K562 (cell line): Measurements from ENCODE around the gene ALDH1A3. TPM values are rescaled to one million over a fixed set of nuclear protein-coding genes. Genes with fewer than 3 reads are reported as not detected.

ENCODE experiments used
- ATAC-seq: fragments of 200-7000 bp; cut with Tn5 transposase; 3 replicates; pipeline ENCODE4 v1.9.1; 2020; ENCODE audit warnings: moderate library complexity
- BruUV-seq: library from RNA; stranded (reverse); fragments of 400-500 nt; replicated peaks from 2 replicates; lab custom pipeline; 2021; lab: Mats Ljungman, UMichigan
- CTCF ChIA-PET: fragments of 300-600 bp; formaldehyde crosslinking; extraction: SDS; loops from one replicate; lab custom pipeline; 2021; ENCODE audit warnings: low intra/inter-chr PET ratio; lab: Yijun Ruan, JAX
- POLR2A ChIA-PET: fragments of 300-600, 350-650 bp; sonication (Branson Sonifier 250); formaldehyde crosslinking; extraction: SDS; loops from one replicate; lab custom pipeline; 2021; ENCODE audit warnings: antibody characterized with exemption, inconsistent platforms; lab: Yijun Ruan, JAX
- DNase-seq, 4 experiments: peaks; one replicate each; pipeline versions ENCODE4 v3.0.0 to v3.0.0-alpha.2; 2011 to 2018; ENCODE audit warnings: low spot score in 3 of 4, mixed read lengths in 3 of 4; ENCODE audit errors: extremely low read depth in 1 of 4
- FAIRE-seq: peaks from 2 replicates; lab custom pipeline; 2011; peaks lifted over from hg19 to GRCh38; lab: Jason Lieb, UNC
- H2AFZ ChIP-seq: 2 replicates; pipeline ENCODE4 v1.6.0; 2011; ENCODE audit warnings: low read depth, low read length, control low read depth, inconsistent platforms
- H3K27ac ChIP-seq: fragments of 200-600 bp; 3 replicates; pipeline ENCODE4 v1.8.0; 2011; ENCODE audit warnings: low read depth, mild to moderate bottlenecking, control low read depth, inconsistent platforms, low read length, moderate library complexity, mixed read lengths; ENCODE audit errors: extremely low read depth
- H3K27me3 ChIP-seq, 2 experiments: fragments of 300-600 bp in 1 of 2; 2 replicates in 1 of 2; 3 replicates in 1 of 2; pipeline versions ENCODE4 v1.6.0 to v1.8.0; 2011; ENCODE audit warnings: inconsistent platforms in 2 of 2, low read length in 2 of 2, mild to moderate bottlenecking in 1 of 2, mixed read lengths in 1 of 2, moderate library complexity in 1 of 2; ENCODE audit not compliant: control insufficient read depth in 2 of 2, insufficient read depth in 2 of 2
- H3K36me3 ChIP-seq: fragments of 300-600 bp; 3 replicates; pipeline ENCODE4 v1.8.0; 2011; ENCODE audit warnings: mild to moderate bottlenecking, low read length, inconsistent platforms; ENCODE audit not compliant: control insufficient read depth, insufficient read depth
- H3K4me1 ChIP-seq, 2 experiments: fragments of 200-600 bp in 1 of 2; replicated peaks in 1 of 2; 2 replicates in 1 of 2; 3 replicates in 1 of 2; pipeline versions ENCODE4 v1.5.1 to v1.8.0; 2011; ENCODE audit warnings: inconsistent platforms in 2 of 2, low read length in 2 of 2, mild to moderate bottlenecking in 1 of 2, mixed read lengths in 1 of 2, moderate library complexity in 1 of 2; ENCODE audit not compliant: control insufficient read depth in 2 of 2, insufficient read depth in 2 of 2
- H3K4me2 ChIP-seq: 2 replicates; pipeline ENCODE4 v1.6.1; 2011; ENCODE audit warnings: low read length, control low read depth, inconsistent platforms, mixed read lengths; ENCODE audit not compliant: insufficient read depth
- H3K4me3 ChIP-seq: fragments of 200-600 bp; sonication (generic), shearing (Covaris generic); 2 replicates; pipeline ENCODE4 v1.5.1; 2016; ENCODE audit warnings: control low read depth, inconsistent platforms
- H3K79me2 ChIP-seq: fragments of 200-600 bp; 3 replicates; pipeline ENCODE4 v1.8.0; 2011; ENCODE audit warnings: low read length, inconsistent platforms; ENCODE audit not compliant: control insufficient read depth, insufficient read depth
- H3K9ac ChIP-seq, 2 experiments: 2 replicates each; pipeline versions ENCODE4 v1.6.0 to v1.6.1; 2011; ENCODE audit warnings: low read depth in 2 of 2, low read length in 2 of 2, control low read depth in 1 of 2, inconsistent platforms in 1 of 2, mild to moderate bottlenecking in 1 of 2, mixed read lengths in 1 of 2; ENCODE audit not compliant: insufficient read depth in 1 of 2
- H3K9me1 ChIP-seq: one replicate; pipeline ENCODE4 v1.6.0; 2011; ENCODE audit warnings: inconsistent platforms, mild to moderate bottlenecking, low read length, moderate library complexity; ENCODE audit not compliant: control insufficient read depth, insufficient read depth
- H3K9me3 ChIP-seq: replicated peaks from 2 replicates; pipeline ENCODE4 v1.5.1; 2011; ENCODE audit warnings: low read depth, low read length, inconsistent platforms; ENCODE audit not compliant: control insufficient read depth, insufficient read depth
- H4K20me1 ChIP-seq: replicated peaks from 2 replicates; pipeline ENCODE4 v1.6.1; 2011; ENCODE audit warnings: low read length, inconsistent platforms, mixed read lengths; ENCODE audit not compliant: control insufficient read depth, insufficient read depth
- BCOR ChIP-seq: fragments of 450-650 bp; IDR thresholded peaks from 2 replicates; pipeline ENCODE4 v1.6.1; 2016
- BRF2 ChIP-seq: IDR thresholded peaks from 3 replicates; pipeline ENCODE4 v1.6.1; 2011; ENCODE audit warnings: borderline replicate concordance, mild to moderate bottlenecking; ENCODE audit not compliant: insufficient read length, insufficient read depth
- CLOCK ChIP-seq: fragments of 250-450 bp; sonication (Bioruptor Pico); IDR thresholded peaks from 2 replicates; pipeline ENCODE4 v1.4.0; 2020; ENCODE audit warnings: mild to moderate bottlenecking, moderate library complexity, borderline replicate concordance
- COPS2 ChIP-seq: fragments of 450-650 bp; conservative IDR thresholded peaks from 2 replicates; pipeline ENCODE4 v1.6.1; 2016; ENCODE audit warnings: mild to moderate bottlenecking, moderate library complexity
- E2F4 ChIP-seq: sonication (generic); formaldehyde crosslinking; IDR thresholded peaks from 2 replicates; pipeline ENCODE4 v1.8.0; 2022; ENCODE audit warnings: mild to moderate bottlenecking, low read depth, missing genetic modification reagents
- EP400 ChIP-seq: fragments of 450-650 bp; IDR thresholded peaks from 2 replicates; pipeline ENCODE4 v1.6.1; 2017; ENCODE audit warnings: antibody characterized with exemption, mild to moderate bottlenecking, moderate library complexity
- MBD1 ChIP-seq: fragments of 250-450 bp; sonication (Bioruptor Pico); IDR thresholded peaks from 2 replicates; pipeline ENCODE4 v1.8.0; 2022; ENCODE audit warnings: inconsistent platforms
- MCM7 ChIP-seq, 2 experiments: fragments of 450-650 bp; IDR thresholded peaks; 2 replicates each; pipeline ENCODE4 v1.6.1; 2016 to 2018
- NR2F6 ChIP-seq: fragments of 450-650 bp; formaldehyde crosslinking; IDR thresholded peaks from 2 replicates; pipeline ENCODE4 v1.4.0; 2020; ENCODE audit warnings: mild to moderate bottlenecking
- PRPF4 ChIP-seq: fragments of 200-400 bp; formaldehyde crosslinking; IDR thresholded peaks from one replicate; pipeline ENCODE4 v1.6.1; 2017; ENCODE audit warnings: low read length, low read depth, mild to moderate bottlenecking; ENCODE audit not compliant: insufficient read depth, poor library complexity, severe bottlenecking
- RBBP5 ChIP-seq: fragments of 200-600 bp; sonication (generic); IDR thresholded peaks from 2 replicates; pipeline ENCODE4 v1.6.1; 2012; ENCODE audit warnings: borderline replicate concordance, mild to moderate bottlenecking, low read length, control low read depth, inconsistent platforms; ENCODE audit not compliant: insufficient read depth, poor library complexity, severe bottlenecking
- SMARCA4 ChIP-seq: fragments of 450-650 bp; IDR thresholded peaks from 2 replicates; pipeline ENCODE4 v1.6.1; 2016
- ZBTB2 ChIP-seq: fragments of 450-650 bp; IDR thresholded peaks from 2 replicates; pipeline ENCODE4 v1.6.1; 2016; ENCODE audit warnings: antibody characterized with exemption
- WGBS: fragments of 100-300 bp; shearing (Covaris generic); methylation state at CpG from one replicate; pipeline ENCODE4 v1.1.6; 2016; ENCODE audit warnings: low coverage, mixed read lengths; ENCODE audit not compliant: insufficient coverage; ENCODE audit errors: missing lambda C conversion rate; 5-methylcytosine and 5-hydroxymethylcytosine counted together
- in situ Hi-C: fragments of 300-500 bp; cut with MboI; formaldehyde crosslinking; loops from 4 replicates; pipeline ENCODE4 v1.15.0; 2018; ENCODE audit warnings: inconsistent platforms, mixed read lengths
- intact Hi-C: fragments of 100-400 bp; cut with micrococcal nuclease; formaldehyde crosslinking; loops from 2 replicates; pipeline ENCODE4 v1.14.2; 2022
- polyA plus RNA-seq, 8 experiments: library from polyadenylated mRNA; depleted of rRNA in 4 of 8; stranded (reverse) in 5 of 8; unstranded in 3 of 8; fragments of >200 nt; fragmentation: Nextera tagmentation in 2 of 8; fragmentation: Illumina TruSeq in 1 of 8; extraction: Ambion mirVana in 2 of 8; extraction: Trizol in 1 of 8; gene quantifications; 2 replicates each; pipeline versions ENCODE4 v1.2.1 to v1.2.3, GENCODE V29; 2011 to 2014; ENCODE audit warnings: inconsistent platforms in 1 of 8, missing spikeins in 1 of 8
- total RNA-seq, 7 experiments: library from RNA; depleted of rRNA in 6 of 7; stranded (reverse); fragments of >200 nt in 6 of 7; fragmentation: Illumina TruSeq in 2 of 7; extraction: Trizol in 2 of 7; gene quantifications; 2 replicates each; pipeline versions ENCODE4 v1.2.1 to v1.2.3, GENCODE V29; 2011 to 2021; ENCODE audit warnings: low replicate concordance in 1 of 7

The ALDH1A3 gene
- total and polyA plus RNA-seq, 9 of the 15 experiments (the other 6 are each of a cell fraction or from before 2014, with no cell fraction given): 0.38 TPM; not detected in 8

- 2% methylated on average over 11 of the region's 11 CpGs for WGBS
- BruUV-seq: no TSS peak
- DNase-seq (no peak), FAIRE-seq (no peak), ATAC-seq (no peak)
- Histone ChIP-seq H3K27me3 (peaks cover 31 to 70% of the 10 kb centered on the region in 2 experiments), H3K27ac (no peak overlapping the region), H2AFZ (no peak overlapping the region), H3K4me2 (no peak overlapping the region), H3K9me3 (no peaks in the 10 kb centered on the region), H3K4me1 (no peaks in the 10 kb centered on the region), H3K79me2 (no peaks in the 10 kb centered on the region), H3K4me3 (no peak overlapping the region), H3K9ac (no peak overlapping the region), H3K36me3 (no peaks in the 10 kb centered on the region), H3K9me1 (no peaks in the 10 kb centered on the region), H4K20me1 (no peaks in the 10 kb centered on the region; the same call in 1 of the 2 replicates)
- in situ Hi-C loops (no loop called here), intact Hi-C loops (no loop called here)
- ChIA-PET POLR2A (interaction anchor here (1.0 kb wide), 1 partner anchor 110 kb away, joined by 4 read pairs; no protein-coding TSS in a partner anchor), CTCF (no interaction called here)
- no peak for TF ChIP-seq E2F4 (CRISPR knock-in tag)
- no peak for TF ChIP-seq NR2F6 (CRISPR knock-in tag)
- no peak for TF ChIP-seq RBBP5
- no peak for TF ChIP-seq CLOCK (CRISPR knock-in tag)
- TF ChIP-seq MCM7 (IDR thresholded peaks at IDR 0.05): no peak
- TF ChIP-seq EP400: no peak
- TF ChIP-seq BRF2: no peak
- no peak for TF ChIP-seq COPS2
- no peak for TF ChIP-seq SMARCA4
- TF ChIP-seq MBD1 (CRISPR knock-in tag): no peak
- no peak for TF ChIP-seq ZBTB2
- TF ChIP-seq BCOR: no peak
- no peak for TF ChIP-seq PRPF4
Measured at GRCh38 chr15:100898661-100899462, 19.2 kb downstream of the ALDH1A3 start.
